ENCODE measurements around the gene RHAG. TPM values are rescaled to one million over a fixed set of nuclear protein-coding genes. Genes with fewer than 3 reads are reported as not detected.
"Not testable (repeated sequence)": the region's sequence is repeated elsewhere in the genome, so short reads cannot be mapped to it uniquely, and the experiment has no call there.

The RHAG gene
- total RNA-seq, 4 donors from 2014 or later: 0.19 TPM; not detected in 3

DNA sequence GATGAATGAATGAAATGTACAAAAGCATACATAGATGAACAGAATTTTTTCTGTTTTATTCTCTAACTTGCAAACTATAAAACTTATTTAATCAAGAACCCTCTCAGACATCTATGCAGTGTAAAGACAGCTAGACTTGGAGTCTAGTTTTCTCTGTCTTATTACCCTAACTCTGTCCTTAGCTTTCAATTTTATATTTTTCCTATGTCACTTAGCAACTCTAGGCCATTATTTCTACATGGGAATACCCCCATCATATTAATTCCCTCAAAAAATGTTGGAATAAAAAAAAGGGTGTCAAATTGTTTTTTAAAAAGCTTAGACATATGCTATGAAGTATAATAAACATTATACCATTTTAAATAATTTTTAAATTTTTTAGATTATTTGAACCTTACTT is 1.2 kb downstream of the RHAG start:
- H3K4me1 ChIP-seq: no peaks in the 10 kb centered on the region
- no peaks in the 10 kb centered on the region for H3K9me3 ChIP-seq
- intact Hi-C loops (cut with DNase I): no loop called here
- TF ChIP-seq, protein P1, sequence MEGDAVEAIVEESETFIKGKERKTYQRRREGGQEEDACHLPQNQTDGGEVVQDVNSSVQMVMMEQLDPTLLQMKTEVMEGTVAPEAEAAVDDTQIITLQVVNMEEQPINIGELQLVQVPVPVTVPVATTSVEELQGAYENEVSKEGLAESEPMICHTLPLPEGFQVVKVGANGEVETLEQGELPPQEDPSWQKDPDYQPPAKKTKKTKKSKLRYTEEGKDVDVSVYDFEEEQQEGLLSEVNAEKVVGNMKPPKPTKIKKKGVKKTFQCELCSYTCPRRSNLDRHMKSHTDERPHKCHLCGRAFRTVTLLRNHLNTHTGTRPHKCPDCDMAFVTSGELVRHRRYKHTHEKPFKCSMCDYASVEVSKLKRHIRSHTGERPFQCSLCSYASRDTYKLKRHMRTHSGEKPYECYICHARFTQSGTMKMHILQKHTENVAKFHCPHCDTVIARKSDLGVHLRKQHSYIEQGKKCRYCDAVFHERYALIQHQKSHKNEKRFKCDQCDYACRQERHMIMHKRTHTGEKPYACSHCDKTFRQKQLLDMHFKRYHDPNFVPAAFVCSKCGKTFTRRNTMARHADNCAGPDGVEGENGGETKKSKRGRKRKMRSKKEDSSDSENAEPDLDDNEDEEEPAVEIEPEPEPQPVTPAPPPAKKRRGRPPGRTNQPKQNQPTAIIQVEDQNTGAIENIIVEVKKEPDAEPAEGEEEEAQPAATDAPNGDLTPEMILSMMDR (IDR thresholded peaks at IDR 0.05): no peak
- no peak for TF ChIP-seq POLR2A (IDR thresholded peaks at IDR 0.05)
- H3K27ac ChIP-seq: no peak overlapping the region
- no peaks in the 10 kb centered on the region for H3K27me3 ChIP-seq
- no peak overlapping the region for H3K4me3 ChIP-seq
- no peaks in the 10 kb centered on the region for H3K36me3 ChIP-seq
- DNase-seq: no peak

DNA sequence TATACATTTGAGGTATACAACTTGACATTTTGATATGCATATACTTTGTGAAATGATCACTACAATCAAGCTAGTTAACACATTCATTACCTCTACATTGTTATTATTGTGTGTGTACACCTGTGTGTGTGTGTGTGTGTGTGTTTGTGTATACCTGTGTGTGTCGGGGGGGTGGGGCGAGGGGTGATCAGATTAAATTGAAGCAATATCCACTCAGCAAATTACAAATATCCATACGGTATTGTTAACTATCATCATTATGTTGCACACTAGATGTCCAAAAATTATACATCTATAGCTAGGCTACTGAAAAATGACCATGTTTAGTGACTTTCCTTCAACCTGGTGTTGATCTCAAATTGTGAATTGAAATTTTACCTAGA is 1.8 kb downstream of the RHAG start:
- no peaks in the 10 kb centered on the region for H3K27me3 ChIP-seq
- no peak for DNase-seq
- H3K4me1 ChIP-seq: no peaks in the 10 kb centered on the region
- TF ChIP-seq, protein P1 (IDR thresholded peaks at IDR 0.05): no peak
- no peak for TF ChIP-seq POLR2A (IDR thresholded peaks at IDR 0.05)
- H3K4me3 ChIP-seq: no peak overlapping the region
- intact Hi-C loops (cut with DNase I): no loop called here
- WGBS, 2 donors: 86 to 87% methylated on average over 3 of the region's 3 CpGs
- no peaks in the 10 kb centered on the region for H3K36me3 ChIP-seq
- H3K27ac ChIP-seq: no peak overlapping the region
- H3K9me3 ChIP-seq: no peaks in the 10 kb centered on the region

DNA sequence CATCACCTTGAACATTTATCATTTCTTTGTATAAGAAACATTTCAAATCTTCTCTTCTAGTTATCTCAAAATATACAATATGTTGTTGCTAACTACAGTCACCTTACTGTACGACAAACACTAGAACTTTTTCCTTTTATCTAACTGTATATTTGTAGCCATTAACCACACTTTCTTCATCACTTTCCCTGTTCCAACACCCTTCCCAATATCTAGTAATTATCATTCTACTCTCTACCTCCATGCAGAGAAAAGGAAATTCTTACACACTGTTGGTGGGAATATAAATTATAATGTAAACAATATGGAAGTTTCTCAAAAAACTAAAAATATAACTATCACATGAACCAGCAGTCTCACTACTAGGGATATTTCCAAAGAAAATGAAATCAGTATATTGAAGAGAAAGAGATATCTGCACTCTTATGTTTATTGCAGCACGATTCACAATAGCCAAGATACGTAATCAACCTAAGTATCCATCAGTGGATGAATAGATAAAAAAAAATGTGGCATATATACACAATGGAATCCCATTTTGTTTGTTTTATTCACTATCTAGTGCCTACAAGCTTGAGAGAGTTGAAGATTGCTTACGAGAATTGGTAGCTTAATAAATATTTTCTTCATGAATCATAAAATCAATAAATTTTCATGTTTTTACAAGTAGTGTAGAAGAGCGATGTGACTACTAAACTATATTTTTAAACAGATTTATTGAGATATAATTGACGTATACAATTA is 2.4 kb downstream of the RHAG start:
- intact Hi-C loops (cut with DNase I): no loop called here
- no peak overlapping the region for H3K4me3 ChIP-seq
- no peaks in the 10 kb centered on the region for H3K27me3 ChIP-seq
- no peak for DNase-seq
- H3K27ac ChIP-seq: no peak overlapping the region
- H3K9me3 ChIP-seq: no peaks in the 10 kb centered on the region
- H3K36me3 ChIP-seq: no peaks in the 10 kb centered on the region
- H3K4me1 ChIP-seq: no peaks in the 10 kb centered on the region
- WGBS, 2 donors: 72 to 73% methylated on average over 6 of the region's 6 CpGs
- no peak for TF ChIP-seq POLR2A (IDR thresholded peaks at IDR 0.05)
- TF ChIP-seq, protein P1 (IDR thresholded peaks at IDR 0.05): no peak

DNA sequence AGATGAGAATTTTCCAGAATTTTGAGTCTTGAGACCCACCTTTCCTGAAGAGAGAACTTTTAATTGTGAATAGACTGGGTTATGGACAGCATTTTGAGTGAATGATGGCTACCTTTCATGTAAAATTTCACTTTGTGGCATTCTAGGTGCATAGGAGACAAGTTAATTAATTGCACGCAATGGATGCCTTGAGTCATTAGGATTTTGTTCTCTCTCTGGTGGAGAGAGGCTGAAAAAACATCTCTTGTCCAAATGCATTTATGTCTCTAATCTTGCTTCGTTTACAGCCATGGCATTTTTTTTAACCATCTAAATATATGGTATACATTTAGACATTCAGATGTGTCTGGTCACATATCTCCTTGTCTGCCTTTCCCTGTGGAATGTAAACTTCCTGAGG is 3.1 kb downstream of the RHAG start:
- Histone ChIP-seq H3K36me3 (no peaks in the 10 kb centered on the region), H3K27me3 (no peaks in the 10 kb centered on the region), H3K4me3 (no peak overlapping the region), H3K9me3 (no peaks in the 10 kb centered on the region), H3K4me1 (no peaks in the 10 kb centered on the region), H3K27ac (no peak overlapping the region)
- WGBS, 2 donors: 65 to 68% methylated on average over 2 of the region's 2 CpGs
- DNase-seq: no peak
- intact Hi-C loops (cut with DNase I): no loop called here
- TF ChIP-seq POLR2A (IDR thresholded peaks at IDR 0.05): no peak
- TF ChIP-seq, protein P1 (IDR thresholded peaks at IDR 0.05): no peak

DNA sequence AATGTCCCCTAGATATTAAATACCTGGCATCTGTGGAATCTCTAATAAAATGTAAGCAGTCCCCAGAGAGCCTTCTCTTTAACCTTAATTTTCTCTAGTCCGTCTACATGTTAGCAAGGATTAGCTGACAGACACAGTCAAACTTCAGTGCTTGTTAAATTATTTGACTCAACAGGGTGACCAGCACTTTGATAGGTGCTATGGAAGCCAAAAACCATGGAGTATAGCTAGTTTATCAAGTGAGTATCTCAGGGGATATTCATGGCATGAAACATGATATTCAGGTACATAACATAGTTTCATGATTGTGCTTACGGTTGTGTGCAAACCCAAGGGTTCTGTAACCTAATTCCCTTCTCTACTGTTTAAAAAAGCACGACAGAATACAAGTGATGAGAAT is 3.9 kb downstream of the RHAG start:
- DNase-seq: no peak
- Histone ChIP-seq H3K4me3 (no peak overlapping the region), H3K9me3 (no peaks in the 10 kb centered on the region), H3K36me3 (no peaks in the 10 kb centered on the region), H3K27me3 (no peaks in the 10 kb centered on the region), H3K4me1 (no peaks in the 10 kb centered on the region), H3K27ac (no peak overlapping the region)
- WGBS, 2 donors: 72 to 80% methylated on average over 3 of the region's 3 CpGs
- TF ChIP-seq, protein P1 (IDR thresholded peaks at IDR 0.05): no peak
- no peak for TF ChIP-seq POLR2A (IDR thresholded peaks at IDR 0.05)
- intact Hi-C loops (cut with DNase I): no loop called here

DNA sequence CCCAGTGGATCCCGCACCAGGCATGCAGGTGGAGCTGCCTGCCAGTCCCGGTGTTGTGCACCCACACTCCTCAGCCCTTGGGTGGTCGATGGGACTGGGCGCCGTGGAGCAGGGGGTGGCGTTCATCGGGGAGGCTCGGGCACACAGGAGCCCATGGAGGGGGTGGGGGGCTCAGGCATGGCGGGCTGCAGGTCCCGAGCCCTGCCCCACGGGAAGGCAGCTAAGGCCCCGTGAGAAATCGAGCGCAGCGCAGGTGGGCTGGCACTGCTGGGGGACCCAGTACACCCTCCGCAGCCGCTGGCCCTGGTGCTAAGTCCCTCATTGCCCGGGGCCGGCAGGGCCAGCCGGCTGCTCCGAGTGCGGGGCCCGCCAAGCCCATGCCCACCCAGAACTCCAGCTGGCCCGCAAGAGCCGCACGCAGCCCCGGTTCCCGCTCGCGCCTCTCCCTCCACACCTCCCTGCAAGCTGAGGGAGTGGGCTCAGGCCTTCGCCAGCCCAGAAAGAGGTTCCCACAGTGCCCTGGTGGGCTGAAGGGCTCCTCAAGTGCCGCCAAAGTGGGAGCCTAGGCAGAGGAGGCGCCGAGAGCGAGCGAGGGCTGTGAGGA is 7.1 kb downstream of the RHAG start:
- not testable (repeated sequence) for H3K27me3 ChIP-seq, H3K9me3 ChIP-seq, H3K27ac ChIP-seq, H3K4me3 ChIP-seq, H3K4me1 ChIP-seq, DNase-seq, H3K36me3 ChIP-seq
- 100% methylated on average over 2 to 4 of the region's 36 CpGs for WGBS, 2 donors
- intact Hi-C loops (cut with DNase I): loop anchor here (10.0 kb wide), 1 partner anchor 215 kb away; no protein-coding TSS in a partner anchor
